ENCODE results near the gene MARF1.

MARF1 gene

DNA sequence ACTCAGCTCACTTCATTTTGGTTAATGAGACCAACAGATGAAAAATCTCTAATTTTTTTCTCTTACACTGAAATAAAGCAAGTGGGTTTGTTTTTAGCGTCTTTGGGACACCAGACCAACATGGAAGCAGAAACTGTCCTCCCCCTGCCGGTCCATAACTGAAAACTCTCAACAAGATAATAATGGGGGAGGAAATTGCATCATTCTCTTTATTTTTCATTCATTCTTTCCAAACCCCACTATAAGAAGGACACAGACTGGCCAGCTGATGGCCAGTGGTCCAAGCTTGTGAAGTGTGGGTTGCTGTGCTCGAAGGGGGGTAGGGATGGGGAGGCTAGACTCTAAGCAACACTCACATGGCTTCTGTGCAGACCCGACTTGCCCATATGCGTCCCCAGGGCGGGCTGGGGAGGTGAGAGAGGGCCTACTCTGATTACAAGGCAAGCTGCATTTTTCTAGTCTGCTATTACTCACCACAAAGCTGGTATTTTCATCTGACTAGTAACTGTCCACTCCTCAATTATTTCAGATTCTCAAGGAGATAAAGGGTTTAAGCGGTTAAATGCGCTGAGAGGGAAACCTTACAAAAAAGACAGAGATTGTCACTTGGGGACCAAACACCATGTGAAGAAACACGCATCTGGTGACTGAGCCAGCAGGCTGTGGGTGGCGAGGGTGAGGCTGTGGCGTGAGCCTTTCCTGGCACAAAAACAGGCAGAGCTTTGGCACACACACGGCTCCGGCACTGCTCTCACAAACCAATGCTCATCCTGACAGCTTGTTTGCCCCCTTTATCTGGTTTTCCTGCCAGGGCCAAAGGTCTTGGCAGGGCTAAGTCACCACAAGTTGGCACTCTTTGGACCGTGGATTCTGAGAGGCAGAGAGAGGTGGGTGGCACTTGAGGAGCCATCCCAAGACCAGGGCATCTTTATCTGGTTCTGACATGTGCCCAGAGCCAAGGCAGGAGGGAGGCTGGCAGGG is 38.2 kb downstream of the MARF1 start:
- Histone ChIP-seq H3K9me3 (ENCODE audit: insufficient read depth, low read depth, low read length) (no peaks in the 10 kb centered on the region), H3K4me2 (ENCODE audit: low read length) (no peak overlapping the region), H3K27ac (ENCODE audit: low read depth, low read length) (no peak overlapping the region), H3K4ac (ENCODE audit: low read depth, low read length) (no peak overlapping the region), H3K14ac (ENCODE audit: low read length) (no peak overlapping the region), H3K9ac (ENCODE audit: low read length) (peak overlapping the region; percentile 12), H3K4me1 (ENCODE audit: control insufficient read depth in 1 of 2, insufficient read depth in 2 of 2, low read length in 2 of 2) (peaks cover 0 to 2% of the 10 kb centered on the region in 2 experiments), H3K27me3 (ENCODE audit: insufficient read depth, low read length) (no peaks in the 10 kb centered on the region), H4K12ac (ENCODE audit: low read depth, low read length) (no peak overlapping the region), H4K8ac (ENCODE audit: low read depth, low read length) (no peak overlapping the region), H2AK5ac (ENCODE audit: low read length) (no peak overlapping the region), H2BK5ac (ENCODE audit: low read depth, low read length, poor library complexity) (no peak overlapping the region), H3K23ac (ENCODE audit: low read length) (no peak overlapping the region), H3K18ac (ENCODE audit: low read length) (no peak overlapping the region), H3K36me3 (ENCODE audit: control insufficient read depth in 1 of 2, insufficient read depth in 2 of 2, low read length in 2 of 2) (peaks cover 32 to 53% of the 10 kb centered on the region in 2 experiments), H2BK120ac (ENCODE audit: insufficient read depth, low read length, poor library complexity) (no peak overlapping the region), H4K91ac (ENCODE audit: low read depth, low read length) (no peak overlapping the region), H2BK12ac (ENCODE audit: low read length) (no peak overlapping the region), H3K79me2 (ENCODE audit: control insufficient read depth, insufficient read depth, low read length, poor library complexity) (no peaks in the 10 kb centered on the region), H3K79me1 (ENCODE audit: low read length) (no peaks in the 10 kb centered on the region), H3K4me3 (ENCODE audit: low read depth, low read length) (peak overlapping the region; percentile 23), H2AFZ (ENCODE audit: insufficient read depth, low read length, poor library complexity) (no peak overlapping the region)
- WGBS (ENCODE audit: extremely low coverage, insufficient coverage, insufficient read length): no CpG with 5 or more reads among the region's 14 CpGs
- DNase-seq: peak in 1 of 2 donors; percentile 69

DNA sequence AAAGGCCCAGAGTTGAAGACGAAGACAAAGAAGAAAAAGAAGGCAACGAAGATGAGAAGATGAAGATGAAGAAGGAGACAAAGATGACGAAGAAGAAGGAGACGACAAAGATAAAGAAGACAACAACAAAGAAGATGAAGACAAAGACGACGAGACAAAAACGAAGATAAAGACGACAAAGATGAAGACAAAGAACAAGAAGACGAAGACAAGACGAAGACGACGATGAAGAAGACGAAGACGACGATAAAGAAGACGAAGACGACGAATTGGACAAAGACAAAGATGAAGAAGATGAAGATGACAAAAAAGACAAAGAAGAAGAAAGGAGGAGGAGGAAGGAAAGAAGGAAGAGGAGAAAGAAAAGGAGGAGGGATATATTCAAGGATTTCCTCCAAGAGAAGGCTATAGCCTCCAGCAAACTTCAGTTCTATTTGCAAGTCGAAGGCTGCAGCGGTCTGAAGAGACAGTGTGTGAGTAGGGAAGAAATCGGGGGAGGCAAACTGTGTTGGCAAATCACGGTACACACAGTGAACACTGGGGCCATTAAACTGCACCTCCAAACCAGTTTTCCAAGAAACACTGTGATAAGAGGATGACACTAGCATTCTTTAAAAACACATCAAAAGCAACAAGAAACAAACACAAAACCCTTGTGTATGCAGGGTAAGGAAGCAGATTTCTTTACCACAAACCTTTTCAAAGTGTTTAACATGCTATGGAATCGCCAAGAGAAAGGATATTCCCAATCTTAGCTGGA is 40.5 kb downstream of the MARF1 start:
- Histone ChIP-seq H4K8ac (ENCODE audit: low read depth, low read length) (no peak overlapping the region), H4K91ac (ENCODE audit: low read depth, low read length) (no peak overlapping the region), H2BK5ac (ENCODE audit: low read depth, low read length, poor library complexity) (no peak overlapping the region), H2BK120ac (ENCODE audit: insufficient read depth, low read length, poor library complexity) (no peak overlapping the region), H3K23ac (ENCODE audit: low read length) (no peak overlapping the region), H2AFZ (ENCODE audit: insufficient read depth, low read length, poor library complexity) (no peak overlapping the region), H3K9ac (ENCODE audit: low read length) (no peak overlapping the region), H3K18ac (ENCODE audit: low read length) (no peak overlapping the region), H3K14ac (ENCODE audit: low read length) (no peak overlapping the region), H3K36me3 (ENCODE audit: control insufficient read depth in 1 of 2, insufficient read depth in 2 of 2, low read length in 2 of 2) (peaks cover 44 to 66% of the 10 kb centered on the region in 2 experiments), H3K9me3 (ENCODE audit: insufficient read depth, low read depth, low read length) (peaks cover under 1% of the 10 kb centered on the region), H3K27ac (ENCODE audit: low read depth, low read length) (no peak overlapping the region), H3K79me1 (ENCODE audit: low read length) (no peaks in the 10 kb centered on the region), H3K4me1 (ENCODE audit: control insufficient read depth in 1 of 2, insufficient read depth in 2 of 2, low read length in 2 of 2) (peaks cover 0 to 2% of the 10 kb centered on the region in 2 experiments), H2BK12ac (ENCODE audit: low read length) (no peak overlapping the region), H3K4me3 (ENCODE audit: low read depth, low read length) (no peak overlapping the region), H4K12ac (ENCODE audit: low read depth, low read length) (no peak overlapping the region), H2AK5ac (ENCODE audit: low read length) (no peak overlapping the region), H3K79me2 (ENCODE audit: control insufficient read depth, insufficient read depth, low read length, poor library complexity) (no peaks in the 10 kb centered on the region), H3K4ac (ENCODE audit: low read depth, low read length) (no peak overlapping the region), H3K27me3 (ENCODE audit: insufficient read depth, low read length) (no peaks in the 10 kb centered on the region), H3K4me2 (ENCODE audit: low read length) (no peak overlapping the region)
- 100% methylated on average over 11 of the region's 23 CpGs for WGBS (ENCODE audit: extremely low coverage, insufficient coverage, insufficient read length)
- no peak for DNase-seq

DNA sequence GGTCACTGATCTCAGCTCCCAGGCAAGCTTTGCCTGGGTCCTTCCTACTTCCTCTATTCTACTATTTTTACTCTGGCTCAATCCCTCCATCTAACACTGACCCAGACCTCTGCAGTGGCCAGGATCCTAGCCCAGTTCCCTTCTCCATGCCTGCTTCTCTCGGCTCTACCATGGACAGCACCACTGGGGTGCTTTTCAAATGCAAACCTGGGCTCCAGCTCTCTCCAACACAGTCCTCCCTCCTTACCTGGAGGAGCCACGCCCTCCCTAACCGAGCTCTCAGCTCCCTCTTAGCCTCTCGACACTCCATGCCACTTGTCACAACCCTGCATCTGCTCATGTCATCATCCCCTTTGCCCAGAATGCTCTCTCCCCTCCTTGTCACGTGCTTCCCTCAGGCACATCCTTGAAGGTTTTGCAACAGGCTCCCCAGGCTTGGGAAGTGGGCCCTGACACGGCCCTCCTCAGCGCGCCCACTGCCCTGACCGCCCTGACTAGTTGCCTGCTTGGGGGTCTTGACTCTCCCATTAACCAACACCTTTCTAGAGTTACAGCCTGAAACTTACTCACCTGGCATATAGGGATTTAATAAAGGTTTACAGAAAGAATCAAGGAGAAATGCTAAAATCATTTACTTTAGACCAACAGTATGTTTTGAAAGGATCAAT is 41.6 kb downstream of the MARF1 start:
- no peak overlapping the region for H3K18ac ChIP-seq (ENCODE audit: low read length)
- no CpG with 5 or more reads among the region's 9 CpGs for WGBS (ENCODE audit: extremely low coverage, insufficient coverage, insufficient read length)
- H4K8ac ChIP-seq (ENCODE audit: low read depth, low read length): no peak overlapping the region

More for the DNA sequence above, 41.6 kb downstream of the MARF1 start:
- Histone ChIP-seq H3K14ac (ENCODE audit: low read length) (no peak overlapping the region), H2BK12ac (ENCODE audit: low read length) (no peak overlapping the region), H2AK5ac (ENCODE audit: low read length) (no peak overlapping the region), H3K79me2 (ENCODE audit: control insufficient read depth, insufficient read depth, low read length, poor library complexity) (no peaks in the 10 kb centered on the region), H3K9ac (ENCODE audit: low read length) (no peak overlapping the region), H2BK120ac (ENCODE audit: insufficient read depth, low read length, poor library complexity) (no peak overlapping the region), H2AFZ (ENCODE audit: insufficient read depth, low read length, poor library complexity) (no peak overlapping the region), H3K9me3 (ENCODE audit: insufficient read depth, low read depth, low read length) (peaks cover 2% of the 10 kb centered on the region), H4K91ac (ENCODE audit: low read depth, low read length) (no peak overlapping the region), H2BK5ac (ENCODE audit: low read depth, low read length, poor library complexity) (no peak overlapping the region), H3K36me3 (ENCODE audit: control insufficient read depth in 1 of 2, insufficient read depth in 2 of 2, low read length in 2 of 2) (peaks cover 43 to 66% of the 10 kb centered on the region in 2 experiments), H3K4me1 (ENCODE audit: control insufficient read depth in 1 of 2, insufficient read depth in 2 of 2, low read length in 2 of 2) (peaks cover 0 to 2% of the 10 kb centered on the region in 2 experiments), H3K23ac (ENCODE audit: low read length) (no peak overlapping the region), H3K4me3 (ENCODE audit: low read depth, low read length) (no peak overlapping the region), H3K4me2 (ENCODE audit: low read length) (no peak overlapping the region), H3K27me3 (ENCODE audit: insufficient read depth, low read length) (no peaks in the 10 kb centered on the region), H3K27ac (ENCODE audit: low read depth, low read length) (no peak overlapping the region), H3K4ac (ENCODE audit: low read depth, low read length) (no peak overlapping the region), H4K12ac (ENCODE audit: low read depth, low read length) (no peak overlapping the region), H3K79me1 (ENCODE audit: low read length) (no peaks in the 10 kb centered on the region)
- peak in 1 of 2 donors; percentile 64 for DNase-seq

Data from trophoblast cell (in vitro differentiated cells and primary cell).